Mucosa of stomach (tissue), 1 donor: ENCODE data around the gene PITPNM3.

Experiments
- H3K27me3 ChIP-seq: one replicate; pipeline ENCODE4 v1.7.0; 2013; ENCODE audit warnings: mild to moderate bottlenecking, low read length; ENCODE audit not compliant: control insufficient read depth, insufficient read depth
- H3K36me3 ChIP-seq: one replicate; pipeline ENCODE4 v1.7.0; 2013; ENCODE audit warnings: low read length; ENCODE audit not compliant: control insufficient read depth, insufficient read depth
- H3K4me1 ChIP-seq: one replicate; pipeline ENCODE4 v1.7.0; 2013; ENCODE audit warnings: mild to moderate bottlenecking, low read length; ENCODE audit not compliant: control insufficient read depth, insufficient read depth
- H3K4me3 ChIP-seq: one replicate; pipeline ENCODE4 v1.7.0; 2013; ENCODE audit warnings: low read length
- H3K9ac ChIP-seq: one replicate; pipeline ENCODE4 v1.7.0; 2013; ENCODE audit warnings: mild to moderate bottlenecking, low read length, moderate library complexity
- H3K9me3 ChIP-seq: one replicate; pipeline ENCODE4 v1.7.0; 2013; ENCODE audit warnings: mild to moderate bottlenecking, low read length, moderate library complexity; ENCODE audit not compliant: control insufficient read depth
- donor health status: Pancreatic carcinoma.

Gene PITPNM3

GRCh38 chr17:6546069-6546718, 10.2 kb downstream of the PITPNM3 start:
- Histone ChIP-seq H3K4me3 (no peak overlapping the region), H3K9me3 (no peaks in the 10 kb centered on the region), H3K36me3 (no peaks in the 10 kb centered on the region), H3K9ac (no peak overlapping the region), H3K27me3 (no peaks in the 10 kb centered on the region), H3K4me1 (peaks cover 22% of the 10 kb centered on the region)

GRCh38 chr17:6545291-6545690, 11.1 kb downstream of the PITPNM3 start:
- H3K4me3 ChIP-seq: no peak overlapping the region
- no peaks in the 10 kb centered on the region for H3K36me3 ChIP-seq
- no peaks in the 10 kb centered on the region for H3K27me3 ChIP-seq
- H3K9ac ChIP-seq: no peak overlapping the region
- H3K4me1 ChIP-seq: peaks cover 16% of the 10 kb centered on the region
- no peaks in the 10 kb centered on the region for H3K9me3 ChIP-seq

- H3K9ac ChIP-seq: no peak overlapping the region
- H3K4me1 ChIP-seq: peaks cover 11% of the 10 kb centered on the region
- no peak overlapping the region for H3K4me3 ChIP-seq
- H3K27me3 ChIP-seq: no peaks in the 10 kb centered on the region
- no peaks in the 10 kb centered on the region for H3K36me3 ChIP-seq
- no peaks in the 10 kb centered on the region for H3K9me3 ChIP-seq
Observed at GRCh38 chr17:6544011-6544370, 12.4 kb downstream of the PITPNM3 start.

GRCh38 chr17:6543079-6544010, 13.0 kb downstream of the PITPNM3 start:
- Histone ChIP-seq H3K9ac (no peak overlapping the region), H3K4me3 (no peak overlapping the region), H3K36me3 (no peaks in the 10 kb centered on the region), H3K9me3 (no peaks in the 10 kb centered on the region), H3K4me1 (peaks cover 4% of the 10 kb centered on the region), H3K27me3 (no peaks in the 10 kb centered on the region)

GRCh38 chr17:6542577-6542976, 13.8 kb downstream of the PITPNM3 start:
- Histone ChIP-seq H3K36me3 (no peaks in the 10 kb centered on the region), H3K9me3 (no peaks in the 10 kb centered on the region), H3K4me3 (no peak overlapping the region), H3K4me1 (no peaks in the 10 kb centered on the region), H3K27me3 (no peaks in the 10 kb centered on the region), H3K9ac (no peak overlapping the region)

GRCh38 chr17:6541886-6542285, 14.5 kb downstream of the PITPNM3 start:
- H3K27me3 ChIP-seq: no peaks in the 10 kb centered on the region
- no peak overlapping the region for H3K9ac ChIP-seq
- H3K4me3 ChIP-seq: no peak overlapping the region
- H3K9me3 ChIP-seq: no peaks in the 10 kb centered on the region
- H3K4me1 ChIP-seq: no peaks in the 10 kb centered on the region
- no peaks in the 10 kb centered on the region for H3K36me3 ChIP-seq

- Histone ChIP-seq H3K9me3 (no peaks in the 10 kb centered on the region), H3K36me3 (no peaks in the 10 kb centered on the region)
Observed at GRCh38 chr17:6539871-6540270, 16.5 kb downstream of the PITPNM3 start.

GRCh38 chr17:6536566-6537065, 19.7 kb downstream of the PITPNM3 start:
- no peak overlapping the region for H3K4me3 ChIP-seq
- H3K9me3 ChIP-seq: no peaks in the 10 kb centered on the region
- no peaks in the 10 kb centered on the region for H3K36me3 ChIP-seq
- H3K27me3 ChIP-seq: no peaks in the 10 kb centered on the region
- H3K9ac ChIP-seq: no peak overlapping the region
- H3K4me1 ChIP-seq: no peaks in the 10 kb centered on the region

More at GRCh38 chr17:6539871-6540270, 16.5 kb downstream of the PITPNM3 start:
- no peaks in the 10 kb centered on the region for H3K27me3 ChIP-seq
- no peaks in the 10 kb centered on the region for H3K4me1 ChIP-seq
- H3K9ac ChIP-seq: no peak overlapping the region
- no peak overlapping the region for H3K4me3 ChIP-seq

GRCh38 chr17:6536053-6536452, 20.3 kb downstream of the PITPNM3 start:
- H3K4me1 ChIP-seq: no peaks in the 10 kb centered on the region
- H3K9ac ChIP-seq: no peak overlapping the region
- no peaks in the 10 kb centered on the region for H3K9me3 ChIP-seq
- H3K36me3 ChIP-seq: no peaks in the 10 kb centered on the region
- H3K27me3 ChIP-seq: no peaks in the 10 kb centered on the region
- H3K4me3 ChIP-seq: no peak overlapping the region

GRCh38 chr17:6534846-6535514, 21.4 kb downstream of the PITPNM3 start:
- no peaks in the 10 kb centered on the region for H3K36me3 ChIP-seq
- H3K9me3 ChIP-seq: no peaks in the 10 kb centered on the region
- no peaks in the 10 kb centered on the region for H3K27me3 ChIP-seq
- no peaks in the 10 kb centered on the region for H3K4me1 ChIP-seq
- H3K4me3 ChIP-seq: no peak overlapping the region
- H3K9ac ChIP-seq: no peak overlapping the region

GRCh38 chr17:6532441-6532885, 23.9 kb downstream of the PITPNM3 start:
- no peaks in the 10 kb centered on the region for H3K9me3 ChIP-seq
- H3K9ac ChIP-seq: no peak overlapping the region
- H3K27me3 ChIP-seq: no peaks in the 10 kb centered on the region
- no peaks in the 10 kb centered on the region for H3K4me1 ChIP-seq
- H3K36me3 ChIP-seq: no peaks in the 10 kb centered on the region
- H3K4me3 ChIP-seq: no peak overlapping the region

GRCh38 chr17:6531575-6531974, 24.8 kb downstream of the PITPNM3 start:
- no peak overlapping the region for H3K9ac ChIP-seq
- H3K4me1 ChIP-seq: no peaks in the 10 kb centered on the region
- H3K27me3 ChIP-seq: no peaks in the 10 kb centered on the region
- no peak overlapping the region for H3K4me3 ChIP-seq
- no peaks in the 10 kb centered on the region for H3K36me3 ChIP-seq
- H3K9me3 ChIP-seq: no peaks in the 10 kb centered on the region
